NCI-H2196 treated with DMSO at 0.1 percent for 48 hours (cell line): Measurements from ENCODE around the gene LSM5.

Experiments used
- DNase-seq: peaks from one replicate; lab custom pipeline; 2025; ENCODE audit not compliant: unreplicated experiment; lab: John Stamatoyannopoulos, UW

Gene LSM5

DNA sequence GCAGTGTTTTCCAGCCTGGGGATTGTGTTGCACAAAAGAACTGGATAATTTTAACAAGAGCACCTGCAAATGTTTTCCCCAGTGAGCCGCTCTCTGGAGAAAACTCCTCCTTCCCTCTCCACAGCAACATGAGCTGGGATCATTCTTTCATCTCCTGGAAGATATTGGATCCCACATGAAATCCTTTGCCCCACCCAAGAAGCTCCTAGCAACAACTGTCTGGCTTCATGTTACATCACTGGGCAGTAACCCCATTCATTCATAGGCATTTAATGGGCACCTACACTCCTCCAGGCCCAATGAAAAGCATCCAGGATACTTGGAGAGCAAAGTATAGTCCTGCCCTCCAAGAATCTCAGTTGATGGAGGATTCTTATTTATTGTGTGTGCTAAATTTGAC lies 27.2 kb downstream of the LSM5 start:
- DNase-seq, result no peak

- no peak for DNase-seq
These were observed 27.7 kb downstream of the LSM5 start for GRCh38 chr7:32462451-32462850.

GRCh38 chr7:32461484-32461883 lies 28.7 kb downstream of the LSM5 start:
- DNase-seq, result no peak

- no peak for DNase-seq
These were observed 30.4 kb downstream of the LSM5 start for GRCh38 chr7:32459788-32460187.

DNA sequence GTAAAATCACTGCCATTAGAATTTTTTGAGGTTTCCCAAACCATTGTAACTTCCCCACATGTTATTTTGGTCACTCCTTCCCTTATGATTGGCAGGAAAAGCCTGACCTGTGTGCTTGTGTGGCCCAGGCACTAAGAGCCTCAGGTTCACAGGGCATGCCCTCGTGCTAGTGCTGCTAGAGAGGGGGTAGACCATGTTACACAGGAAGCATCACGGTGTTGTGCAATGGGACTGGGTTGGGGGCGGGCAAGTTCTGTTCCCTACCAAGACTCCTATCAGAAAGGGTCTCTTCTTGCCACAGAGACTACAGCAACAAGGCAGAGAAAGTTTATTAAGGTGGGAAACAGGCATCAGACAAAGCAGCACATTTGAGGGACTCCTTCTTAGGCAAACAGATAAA lies 32.2 kb downstream of the LSM5 start:
- no peak for DNase-seq

DNA sequence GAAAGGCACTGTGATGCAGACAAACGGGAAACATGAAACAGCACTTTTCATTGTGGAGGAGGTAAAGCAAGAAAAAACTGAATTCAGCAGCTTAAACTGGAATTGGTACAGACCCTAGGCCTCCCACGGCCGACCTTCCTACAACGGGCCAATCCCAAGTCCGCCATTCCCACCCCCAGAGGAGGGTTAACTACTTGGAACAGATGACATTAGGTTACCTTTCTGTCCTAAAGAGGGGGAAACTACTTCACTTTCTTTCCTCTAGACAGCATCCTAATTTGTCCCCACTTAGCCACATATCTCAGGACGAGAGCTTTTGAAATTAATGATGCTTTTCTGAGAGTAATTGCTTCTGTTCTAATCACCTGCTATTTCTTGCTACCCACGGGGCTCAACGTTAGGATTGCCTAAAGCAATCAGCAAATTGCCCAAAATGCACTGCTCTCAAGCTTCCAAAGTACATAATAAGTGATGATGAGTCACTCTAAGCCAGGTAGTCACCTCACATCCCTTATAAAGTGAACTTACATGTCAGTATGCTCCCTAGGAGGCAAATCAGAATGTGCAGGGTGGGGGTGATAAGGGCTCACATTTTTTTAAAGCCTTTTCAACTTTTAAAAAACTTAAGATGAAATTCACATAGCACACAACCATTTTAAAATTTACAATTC lies 36.7 kb downstream of the LSM5 start:
- DNase-seq, result no peak

DNA sequence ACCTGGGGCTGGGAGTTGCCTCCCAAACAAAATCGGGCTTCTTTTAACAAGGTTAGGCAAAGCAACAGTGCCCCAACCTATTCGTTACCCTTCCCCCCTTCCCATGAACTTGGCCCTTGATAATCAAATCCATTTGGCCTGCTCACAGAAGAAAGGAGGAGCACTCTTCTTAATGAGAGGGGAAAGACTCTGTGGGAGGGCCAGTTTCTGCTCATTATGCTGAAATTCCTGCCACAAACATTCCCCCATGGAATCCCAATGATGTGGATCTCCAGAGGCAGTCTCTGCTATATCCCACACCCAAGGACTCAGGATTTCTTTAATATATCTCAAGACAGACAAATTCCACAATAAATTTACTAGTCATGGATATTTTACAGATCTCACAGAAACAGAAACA lies 43.0 kb downstream of the LSM5 start:
- DNase-seq, result no peak

DNA sequence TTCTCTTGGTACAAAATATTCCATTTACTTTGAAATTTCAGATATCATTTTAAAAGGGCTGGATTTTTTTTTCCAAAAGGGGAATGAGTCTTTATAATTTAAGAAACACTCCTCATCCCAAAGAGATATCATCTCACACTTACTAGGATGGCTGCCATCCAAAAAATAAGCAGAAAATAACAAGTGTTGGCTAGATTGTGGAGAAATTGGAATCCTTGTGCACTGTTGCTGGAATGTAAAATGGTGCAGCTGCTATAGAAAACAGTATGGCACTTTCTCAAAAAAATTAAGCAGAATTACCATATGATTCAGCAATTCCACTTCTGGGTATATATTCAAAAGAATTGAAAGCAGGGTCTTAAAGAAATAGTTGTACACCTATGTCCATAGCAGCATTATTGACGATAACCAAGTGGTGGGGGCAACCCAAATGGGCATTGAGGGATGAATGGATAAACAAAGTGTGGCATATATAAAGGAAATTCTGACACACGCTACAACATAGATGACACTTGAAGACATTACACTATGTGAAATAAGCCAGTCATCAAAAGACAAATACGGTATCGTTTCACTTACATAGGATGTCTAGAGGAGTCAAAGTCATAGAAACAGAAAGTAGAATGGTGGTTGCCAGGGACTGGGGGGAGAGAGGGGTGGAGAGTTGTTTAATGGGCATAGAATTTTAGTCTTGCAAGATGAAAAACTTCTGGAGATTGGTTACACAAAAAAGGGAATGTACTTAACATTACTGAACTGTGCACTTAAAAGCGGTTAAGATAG lies 53.8 kb downstream of the LSM5 start:
- no peak for DNase-seq
